Naive thymus-derived CD8-positive, alpha-beta T cell (primary cell): ENCODE measurements around the gene RHOBTB3. TPM values are rescaled to one million over a fixed set of nuclear protein-coding genes. Genes with fewer than 3 reads are reported as not detected.

ENCODE experiments used
- ATAC-seq, 2 donors: fragments of 150-1000 bp; cut with Tn5 transposase in 1 of 2; sonication (Bioruptor Pico), chemical (Tn5 transposase) in 1 of 2; 1 replicate in 1 of 2; 2 replicates in 1 of 2; pipeline ENCODE4 v1.10.0; 2021; ENCODE audit warnings: mild to moderate bottlenecking in 2 of 2, moderate library complexity in 2 of 2
- POLR2A ChIA-PET: fragments of 350-600 bp; sonication (Branson Sonifier 250); formaldehyde crosslinking; loops from one replicate; lab custom pipeline; 2021; ENCODE audit warnings: antibody characterized with exemption; lab: Charles Lee
- DNase-seq, 10 donors: peaks; one replicate each; pipeline versions ENCODE4 v3.0.0 to v3.0.0-alpha.2; 2020 to 2022
- H3K27ac Mint-ChIP-seq, 10 donors: one replicate each; pipeline ENCODE4 v1.8.0; 2020 to 2022; ENCODE audit warnings: mild to moderate bottlenecking in 10 of 10, mixed read lengths in 10 of 10, moderate library complexity in 4 of 10, inconsistent platforms in 1 of 10
- H3K27me3 Mint-ChIP-seq, 5 donors: one replicate each; pipeline ENCODE4 v1.8.0; 2021 to 2022; ENCODE audit warnings: mixed read lengths in 5 of 5
- H3K36me3 Mint-ChIP-seq, 3 donors: one replicate each; pipeline ENCODE4 v1.8.0; 2020 to 2022; ENCODE audit warnings: mixed read lengths in 3 of 3, mild to moderate bottlenecking in 2 of 3, inconsistent platforms in 1 of 3
- H3K4me1 Mint-ChIP-seq, 4 donors: one replicate each; pipeline ENCODE4 v1.8.0; 2021 to 2022; ENCODE audit warnings: mixed read lengths in 4 of 4
- H3K4me3 Mint-ChIP-seq, 10 donors: one replicate each; pipeline ENCODE4 v1.8.0; 2020 to 2022; ENCODE audit warnings: mild to moderate bottlenecking in 10 of 10, mixed read lengths in 10 of 10, moderate library complexity in 6 of 10, inconsistent platforms in 1 of 10
- H3K9me3 Mint-ChIP-seq, 9 donors: one replicate each; pipeline ENCODE4 v1.8.0; 2020 to 2022; ENCODE audit warnings: mixed read lengths in 9 of 9, mild to moderate bottlenecking in 3 of 9, inconsistent platforms in 1 of 9, moderate library complexity in 1 of 9
- polyA plus RNA-seq, 3 donors: library from polyadenylated mRNA; unstranded; fragments of 300-500 nt; fragmentation: Illumina TruSeq; gene quantifications; one replicate each; pipeline ENCODE4 v1.2.3, GENCODE V29; 2021
- total RNA-seq, 8 experiments: library from RNA in 2 of 8; stranded (reverse) in 2 of 8; gene quantifications; one replicate each; pipeline ENCODE4 v1.2.3 and lab custom pipeline; 2021 to 2026

Gene RHOBTB3
- total and polyA plus RNA-seq, 5 experiments from 2014 or later: 0.25 to 2.9 (median 0.60) TPM

DNA sequence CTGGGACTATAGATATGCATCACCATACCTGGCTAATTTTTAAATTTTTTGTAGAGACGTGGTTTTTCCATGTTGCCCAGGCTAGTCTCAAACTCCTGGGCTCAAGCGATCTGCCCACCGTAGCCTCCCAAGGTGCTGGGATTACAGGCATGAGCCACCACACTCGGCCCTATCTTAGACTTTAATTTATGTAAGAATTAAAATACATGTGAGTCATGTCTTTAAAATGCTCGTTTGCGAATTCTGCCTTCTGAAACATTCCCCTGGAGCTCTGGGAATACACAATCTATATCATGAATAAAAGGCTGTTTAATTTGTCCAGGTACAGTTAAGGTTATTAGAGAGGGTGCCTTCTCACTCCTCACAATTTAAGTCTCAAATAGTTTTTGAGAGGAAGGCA lies 32.8 kb downstream of the RHOBTB3 start:
- Mint-ChIP-seq H3K27ac (no peak overlapping the region), H3K9me3 (no peaks in the 10 kb centered on the region), H3K27me3 (no peaks in the 10 kb centered on the region), H3K36me3 (no peaks in the 10 kb centered on the region), H3K4me3 (no peak overlapping the region), H3K4me1 (peaks cover 9 to 35% (median 22%) of the 10 kb centered on the region in 4 donors)
- ATAC-seq (no peak), DNase-seq (no peak)
- POLR2A ChIA-PET: no interaction called here

DNA sequence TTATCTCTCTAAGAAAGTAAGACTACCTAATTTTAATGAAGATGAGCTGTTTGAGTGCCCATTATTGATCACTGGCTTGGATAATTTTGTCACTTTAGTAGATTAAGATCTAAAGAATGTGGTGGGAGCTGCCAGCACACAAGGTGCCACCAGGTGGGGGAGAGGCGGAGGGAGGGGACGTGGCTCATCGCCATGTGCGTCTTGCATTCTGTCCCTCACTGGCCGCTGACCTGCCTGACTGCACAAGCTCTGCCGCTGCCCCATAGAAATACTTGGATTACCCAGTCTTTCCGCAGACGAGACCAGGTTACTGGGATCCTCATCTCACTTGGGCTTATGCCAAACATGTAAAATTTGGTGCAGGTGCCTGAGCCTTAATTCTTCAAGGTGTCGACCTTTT lies 37.6 kb downstream of the RHOBTB3 start:
- peaks cover 0 to 7% (median under 1%) of the 10 kb centered on the region in 4 donors for H3K4me1 Mint-ChIP-seq
- H3K9me3 Mint-ChIP-seq: no peaks in the 10 kb centered on the region
- peaks cover 0 to 2% (median 0%) of the 10 kb centered on the region in 5 donors for H3K27me3 Mint-ChIP-seq
- DNase-seq: no peak
- POLR2A ChIA-PET: no interaction called here
- no peaks in the 10 kb centered on the region for H3K36me3 Mint-ChIP-seq
- H3K4me3 Mint-ChIP-seq: no peak overlapping the region
- no peak for ATAC-seq
- no peak overlapping the region for H3K27ac Mint-ChIP-seq

- POLR2A ChIA-PET: interaction anchor here (0.7 to 0.9 kb wide), 2 partner anchors 46 to 51 kb away, joined by 3 to 4 read pairs; partner anchors contain the start of gene GLRX
- H3K9me3 Mint-ChIP-seq: no peaks in the 10 kb centered on the region
- H3K27me3 Mint-ChIP-seq: peaks cover 0 to 2% (median 0%) of the 10 kb centered on the region in 5 donors
- H3K36me3 Mint-ChIP-seq: no peaks in the 10 kb centered on the region
- H3K4me3 Mint-ChIP-seq: no peak overlapping the region
- ATAC-seq (no peak), DNase-seq (no peak)
- peaks cover 0 to 9% (median under 1%) of the 10 kb centered on the region in 4 donors for H3K4me1 Mint-ChIP-seq
- no peak overlapping the region for H3K27ac Mint-ChIP-seq
Observed at GRCh38 chr5:95770830-95771708, 39.9 kb downstream of the RHOBTB3 start.

GRCh38 chr5:95771892-95772291 lies 40.8 kb downstream of the RHOBTB3 start:
- no peak for ATAC-seq

DNA sequence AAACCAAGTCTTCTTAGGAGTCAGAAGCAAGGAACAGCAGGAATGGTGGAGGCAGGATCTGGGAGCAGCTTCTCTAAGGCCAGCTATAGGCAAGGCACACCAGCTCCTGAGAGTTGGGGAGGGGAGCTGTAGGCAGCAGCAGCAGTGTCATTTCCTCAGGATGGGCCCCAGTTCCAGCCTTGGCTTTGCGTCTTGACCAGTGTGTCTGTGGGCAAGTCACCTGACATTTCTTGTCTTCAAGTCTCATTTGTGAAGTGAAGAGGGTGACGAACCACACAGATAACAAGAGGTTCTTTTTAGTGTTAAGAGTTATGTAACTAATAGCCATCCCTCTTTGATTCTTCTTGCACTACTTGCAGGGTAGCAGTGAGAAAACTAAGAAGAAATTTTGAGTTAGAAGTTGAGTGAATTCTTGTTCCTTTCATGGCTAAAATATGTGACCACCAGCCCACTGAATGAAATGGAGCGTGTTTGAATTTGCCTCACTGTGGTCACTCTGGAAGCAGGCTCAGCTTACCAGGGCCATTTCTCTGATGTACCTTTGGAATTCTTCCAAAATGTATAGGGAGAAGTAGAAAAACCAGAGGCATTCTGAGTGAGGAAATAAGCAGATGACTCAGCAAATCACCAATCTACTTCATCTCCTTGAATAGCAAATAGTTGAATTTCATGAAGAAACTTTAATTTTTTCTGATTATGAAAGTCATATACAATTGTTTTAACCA lies 42.4 kb downstream of the RHOBTB3 start:
- Mint-ChIP-seq H3K27ac (peak overlapping the region in 1 of 10 donors; percentile 36), H3K4me1 (peaks cover 0 to 9% (median 0%) of the 10 kb centered on the region in 4 donors), H3K27me3 (peaks cover 0 to 2% (median 0%) of the 10 kb centered on the region in 5 donors), H3K4me3 (no peak overlapping the region), H3K36me3 (no peaks in the 10 kb centered on the region), H3K9me3 (no peaks in the 10 kb centered on the region)
- ATAC-seq: no peak
- POLR2A ChIA-PET: no interaction called here
- DNase-seq: no peak

More at GRCh38 chr5:95771892-95772291, 40.8 kb downstream of the RHOBTB3 start:
- Mint-ChIP-seq H3K4me3 (no peak overlapping the region), H3K27ac (no peak overlapping the region), H3K9me3 (no peaks in the 10 kb centered on the region), H3K4me1 (peaks cover 0 to 9% (median 0%) of the 10 kb centered on the region in 4 donors), H3K27me3 (peaks cover 0 to 2% (median 0%) of the 10 kb centered on the region in 5 donors), H3K36me3 (no peaks in the 10 kb centered on the region)
- POLR2A ChIA-PET: interaction anchor here (0.9 kb wide), 1 partner anchor 45 kb away, joined by 4 read pairs; no protein-coding TSS in a partner anchor
- no peak for DNase-seq

- ATAC-seq (no peak), DNase-seq (no peak)
- no peaks in the 10 kb centered on the region for H3K27me3 Mint-ChIP-seq
- H3K9me3 Mint-ChIP-seq: no peaks in the 10 kb centered on the region
- H3K27ac Mint-ChIP-seq: no peak overlapping the region
- no peaks in the 10 kb centered on the region for H3K36me3 Mint-ChIP-seq
- POLR2A ChIA-PET: no interaction called here
- H3K4me3 Mint-ChIP-seq: no peak overlapping the region
- peaks cover 3 to 29% (median 6%) of the 10 kb centered on the region in 4 donors for H3K4me1 Mint-ChIP-seq
Observed at GRCh38 chr5:95777441-95777840, 46.3 kb downstream of the RHOBTB3 start.

- ATAC-seq (no peak), DNase-seq (no peak)
- no peaks in the 10 kb centered on the region for H3K9me3 Mint-ChIP-seq
- H3K27ac Mint-ChIP-seq: peak overlapping the region in 2 of 10 donors; percentile 8 to 26
- POLR2A ChIA-PET: no interaction called here
- no peaks in the 10 kb centered on the region for H3K36me3 Mint-ChIP-seq
- H3K27me3 Mint-ChIP-seq: no peaks in the 10 kb centered on the region
- H3K4me1 Mint-ChIP-seq: peaks cover 3 to 21% (median 6%) of the 10 kb centered on the region in 4 donors
- H3K4me3 Mint-ChIP-seq: peak overlapping the region in 1 of 10 donors; percentile 21
Observed at GRCh38 chr5:95778713-95779436, 47.7 kb downstream of the RHOBTB3 start.

GRCh38 chr5:95779611-95780010 lies 48.5 kb downstream of the RHOBTB3 start:
- POLR2A ChIA-PET: interaction anchor here (2.3 kb wide), 1 partner anchor 42 kb away, joined by 13 read pairs; the partner anchor contains the start of gene GLRX
- Mint-ChIP-seq H3K4me3 (no peak overlapping the region), H3K36me3 (no peaks in the 10 kb centered on the region), H3K27me3 (no peaks in the 10 kb centered on the region), H3K9me3 (no peaks in the 10 kb centered on the region), H3K27ac (peak overlapping the region in 1 of 10 donors; percentile 6), H3K4me1 (peaks cover 3 to 20% (median 6%) of the 10 kb centered on the region in 4 donors)
- ATAC-seq (no peak), DNase-seq (no peak)

DNA sequence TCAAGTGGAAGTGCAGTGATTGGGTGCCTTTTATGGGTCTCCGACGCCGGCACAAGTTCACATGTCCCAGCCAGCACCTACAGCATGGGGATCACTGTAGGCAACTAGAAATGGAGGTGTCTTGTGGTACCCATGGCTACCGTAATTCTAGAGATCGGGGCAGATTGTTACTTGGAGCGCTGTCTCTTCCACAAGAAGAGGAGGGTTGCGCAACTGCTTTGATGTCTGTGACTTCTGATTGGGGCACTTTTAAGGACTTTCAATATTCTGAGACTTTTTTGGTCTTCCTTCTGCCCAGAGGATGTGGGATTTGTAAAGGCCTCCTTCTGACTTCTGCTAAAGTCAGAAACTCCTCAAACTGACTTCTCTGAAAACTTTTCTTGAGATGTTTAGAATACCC lies 49.5 kb downstream of the RHOBTB3 start:
- H3K36me3 Mint-ChIP-seq: no peaks in the 10 kb centered on the region
- POLR2A ChIA-PET: interaction anchor here (0.6 to 2.7 kb wide), 10 partner anchors 29 to 191 kb away, joined by 5 to 21 read pairs (median 7); partner anchors contain the start of genes GLRX and RFESD
- DNase-seq: no peak
- H3K27ac Mint-ChIP-seq: peak overlapping the region in 2 of 10 donors; percentile 57 to 67
- H3K9me3 Mint-ChIP-seq: no peaks in the 10 kb centered on the region
- no peak for ATAC-seq
- peak overlapping the region in 1 of 10 donors; percentile 68 for H3K4me3 Mint-ChIP-seq
- peaks cover 4 to 22% (median 9%) of the 10 kb centered on the region in 4 donors for H3K4me1 Mint-ChIP-seq
- H3K27me3 Mint-ChIP-seq: no peaks in the 10 kb centered on the region

DNA sequence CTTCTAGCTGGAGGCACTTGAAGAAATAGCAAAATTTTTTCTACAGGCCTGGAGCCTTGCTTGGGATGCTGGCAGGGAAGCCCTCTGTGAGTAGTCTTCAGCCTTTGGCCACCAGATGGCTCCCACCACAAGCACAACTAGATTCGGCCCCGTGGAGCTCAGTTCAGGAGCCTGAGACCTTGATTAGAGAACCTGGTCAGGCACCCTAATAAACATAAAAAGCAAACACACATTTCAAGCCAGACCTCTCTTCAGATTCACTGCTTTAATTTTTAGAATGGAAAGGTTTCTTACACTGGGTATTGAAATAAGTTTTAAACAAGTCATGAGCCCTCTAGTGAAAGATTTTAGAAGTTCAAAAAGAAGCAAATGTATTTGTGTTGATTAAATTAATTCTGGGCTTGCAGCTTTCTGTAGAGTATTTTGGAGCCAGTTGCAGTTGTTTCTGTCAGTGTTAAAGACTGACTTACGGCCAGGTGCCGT lies 50.0 kb downstream of the RHOBTB3 start:
- H3K36me3 Mint-ChIP-seq: no peaks in the 10 kb centered on the region
- POLR2A ChIA-PET: interaction anchor here (0.6 to 2.7 kb wide), 13 partner anchors 28 to 190 kb away, joined by 3 to 21 read pairs (median 6); partner anchors contain the start of genes GLRX and RFESD
- peaks cover 7 to 27% (median 14%) of the 10 kb centered on the region in 4 donors for H3K4me1 Mint-ChIP-seq
- H3K27ac Mint-ChIP-seq: peak overlapping the region in 9 of 10 donors; percentile 6 to 90 (median 67)
- H3K9me3 Mint-ChIP-seq: no peaks in the 10 kb centered on the region
- peak; percentile 44 to 85 (median 66) for DNase-seq
- ATAC-seq: peak; percentile 96 to 99
- H3K4me3 Mint-ChIP-seq: peak overlapping the region; percentile 66 to 87 (median 74)
- H3K27me3 Mint-ChIP-seq: no peaks in the 10 kb centered on the region

DNA sequence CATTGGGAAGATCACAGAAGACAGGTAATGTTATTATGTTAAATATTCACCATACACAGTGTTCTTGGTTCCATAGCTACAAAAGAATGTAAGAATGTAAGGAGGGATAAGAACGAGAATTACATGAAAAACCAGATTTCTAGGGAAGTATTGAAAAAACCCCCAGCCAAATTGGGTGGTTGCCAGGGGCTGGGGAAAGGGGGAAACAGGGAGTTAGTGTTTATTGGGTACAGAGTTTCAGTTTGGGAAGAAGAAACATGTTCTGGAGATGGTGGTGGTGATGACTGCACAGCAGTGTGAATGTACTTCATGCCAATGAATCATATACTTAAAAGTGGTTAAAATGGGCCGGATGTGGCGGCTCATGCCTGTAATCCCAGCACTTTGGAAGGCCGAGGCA lies 51.0 kb downstream of the RHOBTB3 start:
- Mint-ChIP-seq H3K9me3 (no peaks in the 10 kb centered on the region), H3K4me3 (no peak overlapping the region), H3K36me3 (no peaks in the 10 kb centered on the region), H3K27ac (no peak overlapping the region), H3K27me3 (no peaks in the 10 kb centered on the region), H3K4me1 (peaks cover 7 to 29% (median 18%) of the 10 kb centered on the region in 4 donors)
- POLR2A ChIA-PET: interaction anchor here (1.3 to 2.7 kb wide), 9 partner anchors 30 to 68 kb away, joined by 3 to 21 read pairs (median 7); partner anchors contain the start of gene GLRX
- DNase-seq (no peak), ATAC-seq (no peak)
